ENCODE data around the gene OR56A4.

The OR56A4 gene

GRCh38 chr11:6027501-6027900 lies 20.8 kb upstream of the OR56A4 start:
- no peak overlapping the region for H3K27ac Mint-ChIP-seq
- no peaks in the 10 kb centered on the region for H3K4me1 Mint-ChIP-seq
- H3K9me3 Mint-ChIP-seq, result no peaks in the 10 kb centered on the region

GRCh38 chr11:6025056-6025455 lies 18.3 kb upstream of the OR56A4 start:
- Mint-ChIP-seq H3K4me3 (no peak overlapping the region), H3K9me3 (no peaks in the 10 kb centered on the region)

More at GRCh38 chr11:6027501-6027900, 20.8 kb upstream of the OR56A4 start:
- Mint-ChIP-seq H3K36me3 (ENCODE audit: low read depth) (no peaks in the 10 kb centered on the region), H3K4me3 (no peak overlapping the region), H3K27me3 (ENCODE audit: low read depth) (peaks cover 11% of the 10 kb centered on the region)
- TF ChIP-seq CTCF (IDR thresholded peaks at IDR 0.05; ENCODE audit: unreplicated experiment in 3 of 3), result no peak

GRCh38 chr11:6022956-6023355 lies 16.2 kb upstream of the OR56A4 start:
- H3K9me3 Mint-ChIP-seq, result no peaks in the 10 kb centered on the region
- TF ChIP-seq CTCF (IDR thresholded peaks at IDR 0.05; ENCODE audit: unreplicated experiment in 3 of 3), result peak; percentile 56 to 68 (median 61)

More at GRCh38 chr11:6025056-6025455, 18.3 kb upstream of the OR56A4 start:
- H3K27ac Mint-ChIP-seq, result no peak overlapping the region
- H3K36me3 Mint-ChIP-seq (ENCODE audit: low read depth), result no peaks in the 10 kb centered on the region
- peaks cover 11% of the 10 kb centered on the region for H3K27me3 Mint-ChIP-seq (ENCODE audit: low read depth)
- H3K4me1 Mint-ChIP-seq, result no peaks in the 10 kb centered on the region
- TF ChIP-seq CTCF (IDR thresholded peaks at IDR 0.05; ENCODE audit: unreplicated experiment in 3 of 3), result no peak

GRCh38 chr11:6013042-6013441 lies 6.3 kb upstream of the OR56A4 start:
- TF ChIP-seq CTCF (IDR thresholded peaks at IDR 0.05; ENCODE audit: unreplicated experiment in 3 of 3), result no peak
- Mint-ChIP-seq H3K9me3 (peaks cover 2% of the 10 kb centered on the region), H3K4me3 (no peak overlapping the region), H3K36me3 (ENCODE audit: low read depth) (no peaks in the 10 kb centered on the region), H3K27me3 (ENCODE audit: low read depth) (peaks cover 8% of the 10 kb centered on the region), H3K4me1 (no peaks in the 10 kb centered on the region), H3K27ac (no peak overlapping the region)

More at GRCh38 chr11:6022956-6023355, 16.2 kb upstream of the OR56A4 start:
- no peaks in the 10 kb centered on the region for H3K4me1 Mint-ChIP-seq
- H3K27me3 Mint-ChIP-seq (ENCODE audit: low read depth), result peaks cover 17% of the 10 kb centered on the region
- H3K27ac Mint-ChIP-seq, result no peak overlapping the region
- no peak overlapping the region for H3K4me3 Mint-ChIP-seq
- H3K36me3 Mint-ChIP-seq (ENCODE audit: low read depth), result no peaks in the 10 kb centered on the region

- Mint-ChIP-seq H3K27me3 (ENCODE audit: low read depth) (peaks cover 8% of the 10 kb centered on the region), H3K4me1 (no peaks in the 10 kb centered on the region), H3K9me3 (peaks cover 2% of the 10 kb centered on the region), H3K27ac (no peak overlapping the region), H3K4me3 (no peak overlapping the region), H3K36me3 (ENCODE audit: low read depth) (no peaks in the 10 kb centered on the region)
- TF ChIP-seq CTCF (IDR thresholded peaks at IDR 0.05; ENCODE audit: unreplicated experiment in 3 of 3), result no peak
These were observed 5.4 kb upstream of the OR56A4 start for GRCh38 chr11:6012035-6012668.

- no peak overlapping the region for H3K27ac Mint-ChIP-seq
These were observed 351 bp downstream of the OR56A4 start for GRCh38 chr11:6006395-6006794.

More at GRCh38 chr11:6006395-6006794, 351 bp downstream of the OR56A4 start:
- no peak for TF ChIP-seq CTCF (IDR thresholded peaks at IDR 0.05; ENCODE audit: unreplicated experiment in 3 of 3)
- Mint-ChIP-seq H3K4me1 (no peaks in the 10 kb centered on the region), H3K36me3 (ENCODE audit: low read depth) (no peaks in the 10 kb centered on the region), H3K9me3 (no peaks in the 10 kb centered on the region), H3K4me3 (no peak overlapping the region), H3K27me3 (ENCODE audit: low read depth) (peaks cover 4% of the 10 kb centered on the region)

All from nephron (organoid).